ENCODE results near the gene SELL. TPM values are rescaled to one million over a fixed set of nuclear protein-coding genes. Genes with fewer than 3 reads are reported as not detected.
"Not testable (repeated sequence)": the region's sequence is repeated elsewhere in the genome, so short reads cannot be mapped to it uniquely, and the experiment has no call there.

The SELL gene
- total and polyA plus RNA-seq, 4 experiments from 2014 or later, result 378 to 1,603 (median 636) TPM

GRCh38 chr1:169725930-169726329, 14.5 kb upstream of the SELL start:
- H3K4me3 Mint-ChIP-seq, result no peak overlapping the region
- CTCF ChIA-PET (ENCODE audit: partially characterized antibody), result interaction anchor here (1.3 kb wide), 1 partner anchor 124 kb away, joined by 5 read pairs; no protein-coding TSS in a partner anchor
- H3K4me1 Mint-ChIP-seq, result no peaks in the 10 kb centered on the region
- Histone ChIP-seq H3K36me3 (ENCODE audit: insufficient read depth, low read length) (no peaks in the 10 kb centered on the region), H3K4me1 (ENCODE audit: insufficient read depth, low read length) (no peaks in the 10 kb centered on the region), H3K27me3 (ENCODE audit: insufficient read depth, low read length) (no peaks in the 10 kb centered on the region), H3K4me3 (ENCODE audit: low read length in 2 of 2) (no peak overlapping the region), H3K9me3 (ENCODE audit: control insufficient read depth in 1 of 2, low read length in 2 of 2) (no peaks in the 10 kb centered on the region), H3K27ac (ENCODE audit: low read depth, low read length) (no peak overlapping the region)
- no peaks in the 10 kb centered on the region for H3K9me3 Mint-ChIP-seq
- DNase-seq, result no peak
- intact Hi-C loops (cut with micrococcal nuclease), result no loop called here
- no peak overlapping the region for H3K27ac Mint-ChIP-seq
- H3K27me3 Mint-ChIP-seq, result peaks cover 7 to 12% of the 10 kb centered on the region in 2 donors
- POLR2A ChIA-PET (ENCODE audit: partially characterized antibody), result no interaction called here
- H3K36me3 Mint-ChIP-seq, result no peaks in the 10 kb centered on the region

DNA sequence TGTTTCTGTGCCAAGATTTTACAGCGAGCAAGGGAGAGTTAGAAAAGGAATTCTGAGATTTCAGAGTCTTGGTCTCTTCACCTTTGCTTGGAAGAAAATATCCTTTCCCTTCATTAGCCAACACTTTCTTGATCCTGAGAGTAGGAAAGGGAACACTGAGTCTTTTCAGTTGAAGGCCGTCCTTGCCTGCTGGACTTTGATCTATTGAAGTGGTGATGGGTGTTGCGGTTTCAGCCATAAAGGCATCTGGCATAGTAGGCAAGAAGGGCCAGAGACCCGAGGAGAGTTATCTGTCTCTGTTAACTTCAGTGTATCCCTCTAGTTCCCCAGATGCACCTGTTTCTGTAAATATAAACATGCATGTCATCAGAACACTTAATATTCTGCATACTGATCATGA, 12.7 kb upstream of the SELL start:
- Histone ChIP-seq H3K27me3 (ENCODE audit: insufficient read depth, low read length) (no peaks in the 10 kb centered on the region), H3K36me3 (ENCODE audit: insufficient read depth, low read length) (no peaks in the 10 kb centered on the region), H3K9me3 (ENCODE audit: control insufficient read depth in 1 of 2, low read length in 2 of 2) (no peaks in the 10 kb centered on the region), H3K4me1 (ENCODE audit: insufficient read depth, low read length) (no peaks in the 10 kb centered on the region), H3K4me3 (ENCODE audit: low read length in 2 of 2) (no peak overlapping the region), H3K27ac (ENCODE audit: low read depth, low read length) (no peak overlapping the region)
- intact Hi-C loops (cut with micrococcal nuclease), result no loop called here
- H3K27me3 Mint-ChIP-seq, result peaks cover 5 to 9% of the 10 kb centered on the region in 2 donors
- H3K27ac Mint-ChIP-seq, result peak overlapping the region in 1 of 7 donors; percentile 4
- H3K9me3 Mint-ChIP-seq, result no peaks in the 10 kb centered on the region
- H3K4me1 Mint-ChIP-seq, result no peaks in the 10 kb centered on the region
- POLR2A ChIA-PET (ENCODE audit: partially characterized antibody), result no interaction called here
- CTCF ChIA-PET (ENCODE audit: partially characterized antibody), result no interaction called here
- DNase-seq, result no peak
- H3K4me3 Mint-ChIP-seq, result no peak overlapping the region
- H3K36me3 Mint-ChIP-seq, result no peaks in the 10 kb centered on the region

- Histone ChIP-seq H3K27me3 (ENCODE audit: insufficient read depth, low read length) (no peaks in the 10 kb centered on the region), H3K9me3 (ENCODE audit: control insufficient read depth in 1 of 2, low read length in 2 of 2) (no peaks in the 10 kb centered on the region), H3K36me3 (ENCODE audit: insufficient read depth, low read length) (no peaks in the 10 kb centered on the region), H3K4me3 (ENCODE audit: low read length in 2 of 2) (no peak overlapping the region), H3K27ac (ENCODE audit: low read depth, low read length) (no peak overlapping the region), H3K4me1 (ENCODE audit: insufficient read depth, low read length) (no peaks in the 10 kb centered on the region)
- CTCF ChIA-PET (ENCODE audit: partially characterized antibody), result no interaction called here
- Mint-ChIP-seq H3K27ac (no peak overlapping the region), H3K27me3 (peaks cover 5 to 11% of the 10 kb centered on the region in 2 donors), H3K4me1 (no peaks in the 10 kb centered on the region), H3K36me3 (no peaks in the 10 kb centered on the region), H3K4me3 (no peak overlapping the region), H3K9me3 (no peaks in the 10 kb centered on the region)
- no peak for DNase-seq
- POLR2A ChIA-PET (ENCODE audit: partially characterized antibody), result no interaction called here
- intact Hi-C loops (cut with micrococcal nuclease), result no loop called here
These were observed 12.3 kb upstream of the SELL start for GRCh38 chr1:169723763-169724162.

GRCh38 chr1:169722779-169723178, 11.4 kb upstream of the SELL start:
- Mint-ChIP-seq H3K9me3 (no peaks in the 10 kb centered on the region), H3K27ac (no peak overlapping the region), H3K27me3 (peaks cover 3 to 9% of the 10 kb centered on the region in 2 donors), H3K4me1 (no peaks in the 10 kb centered on the region), H3K4me3 (no peak overlapping the region), H3K36me3 (no peaks in the 10 kb centered on the region)
- Histone ChIP-seq H3K4me1 (ENCODE audit: insufficient read depth, low read length) (no peaks in the 10 kb centered on the region), H3K9me3 (ENCODE audit: control insufficient read depth in 1 of 2, low read length in 2 of 2) (no peaks in the 10 kb centered on the region), H3K36me3 (ENCODE audit: insufficient read depth, low read length) (no peaks in the 10 kb centered on the region), H3K27me3 (ENCODE audit: insufficient read depth, low read length) (no peaks in the 10 kb centered on the region), H3K4me3 (ENCODE audit: low read length in 2 of 2) (no peak overlapping the region), H3K27ac (ENCODE audit: low read depth, low read length) (no peak overlapping the region)
- CTCF ChIA-PET (ENCODE audit: partially characterized antibody), result interaction anchor here (0.8 to 1.8 kb wide), 4 partner anchors 11 to 177 kb away, joined by 3 to 8 read pairs (median 4); no protein-coding TSS in a partner anchor
- POLR2A ChIA-PET (ENCODE audit: partially characterized antibody), result no interaction called here
- intact Hi-C loops (cut with micrococcal nuclease), result no loop called here
- DNase-seq, result no peak

DNA sequence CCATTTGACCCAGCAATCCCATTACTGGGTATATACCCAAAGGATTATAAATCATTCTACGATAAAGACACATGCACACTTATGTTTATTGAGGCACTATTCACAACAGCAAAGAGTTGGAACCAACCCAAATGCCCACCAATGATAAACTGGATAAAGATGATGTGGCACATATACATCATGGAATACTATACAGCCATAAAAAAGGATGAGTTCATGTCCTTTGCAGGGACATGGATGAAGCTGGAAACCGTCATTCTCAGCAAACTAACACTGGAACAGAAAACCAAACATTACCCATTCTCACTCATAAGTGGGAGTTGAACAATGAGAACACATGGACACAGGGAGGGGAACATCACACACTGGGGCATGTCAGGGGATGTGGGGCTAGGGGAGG, 3.7 kb upstream of the SELL start:
- CTCF ChIA-PET (ENCODE audit: partially characterized antibody), result interaction anchor here (1.7 to 4.5 kb wide), 4 partner anchors 113 to 165 kb away, joined by 9 to 246 read pairs (median 85); partner anchors contain the start of gene F5
- DNase-seq, result not testable (repeated sequence)

DNA sequence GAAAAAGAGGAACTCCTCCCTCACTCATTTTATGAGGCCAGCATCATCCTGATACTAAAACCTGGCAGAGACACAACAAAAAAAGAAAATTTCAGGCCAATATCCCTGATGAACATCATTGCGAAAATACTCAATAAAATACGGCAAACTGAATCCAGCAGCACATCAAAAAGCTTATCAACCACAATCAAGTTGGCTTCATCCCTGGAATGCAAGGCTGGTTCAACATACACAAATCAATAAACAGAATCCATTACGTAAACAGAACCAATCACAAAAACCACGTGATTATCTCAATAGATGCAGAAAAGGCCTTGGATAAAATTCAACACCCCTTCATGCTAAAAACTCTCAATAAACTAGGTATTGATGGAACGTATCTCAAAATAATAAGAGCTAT, 1.7 kb upstream of the SELL start:
- H3K27ac ChIP-seq (ENCODE audit: low read depth, low read length); H3K4me3 ChIP-seq (ENCODE audit: low read length in 2 of 2); H3K27ac Mint-ChIP-seq; H3K9me3 ChIP-seq (ENCODE audit: control insufficient read depth in 1 of 2, low read length in 2 of 2); H3K27me3 ChIP-seq (ENCODE audit: insufficient read depth, low read length); H3K4me1 ChIP-seq (ENCODE audit: insufficient read depth, low read length); DNase-seq; H3K27me3 Mint-ChIP-seq; H3K36me3 ChIP-seq (ENCODE audit: insufficient read depth, low read length); H3K4me3 Mint-ChIP-seq: not testable (repeated sequence)
- Mint-ChIP-seq H3K4me1 (peaks cover 9 to 20% (median 16%) of the 10 kb centered on the region in 4 donors), H3K9me3 (peaks cover 0 to 20% (median 5%) of the 10 kb centered on the region in 8 donors), H3K36me3 (peaks cover 11 to 14% of the 10 kb centered on the region in 2 donors)
- POLR2A ChIA-PET (ENCODE audit: partially characterized antibody), result interaction anchor here (1.5 to 2.9 kb wide), 2 partner anchors 110 to 160 kb away, joined by 4 to 78 read pairs; no protein-coding TSS in a partner anchor
- intact Hi-C loops (cut with micrococcal nuclease), result loop anchor here (5.0 kb wide), 3 partner anchors 226 to 346 kb away; partner anchors contain the start of genes BLZF1, NME7 and SLC19A2
- CTCF ChIA-PET (ENCODE audit: partially characterized antibody), result interaction anchor here (1.1 to 4.5 kb wide), 15 partner anchors 9 to 248 kb away, joined by 3 to 246 read pairs (median 8); partner anchors contain the start of gene F5

More for the DNA sequence above, 3.7 kb upstream of the SELL start:
- H3K27ac Mint-ChIP-seq; H3K27me3 Mint-ChIP-seq; intact Hi-C loops (cut with micrococcal nuclease); H3K4me1 ChIP-seq (ENCODE audit: insufficient read depth, low read length); H3K36me3 Mint-ChIP-seq; H3K9me3 ChIP-seq (ENCODE audit: control insufficient read depth in 1 of 2, low read length in 2 of 2); H3K27ac ChIP-seq (ENCODE audit: low read depth, low read length); H3K36me3 ChIP-seq (ENCODE audit: insufficient read depth, low read length); H3K4me3 Mint-ChIP-seq; H3K27me3 ChIP-seq (ENCODE audit: insufficient read depth, low read length); H3K4me3 ChIP-seq (ENCODE audit: low read length in 2 of 2): not testable (repeated sequence)
- peaks cover 6 to 11% (median 10%) of the 10 kb centered on the region in 4 donors for H3K4me1 Mint-ChIP-seq
- peaks cover 0 to 20% (median 5%) of the 10 kb centered on the region in 8 donors for H3K9me3 Mint-ChIP-seq
- POLR2A ChIA-PET (ENCODE audit: partially characterized antibody), result interaction anchor here (1.3 kb wide), 1 partner anchor 112 kb away, joined by 3 read pairs; no protein-coding TSS in a partner anchor

- peaks cover 3 to 4% of the 10 kb centered on the region in 2 donors for H3K27me3 Mint-ChIP-seq
- Histone ChIP-seq H3K4me1 (ENCODE audit: insufficient read depth, low read length) (peaks cover 12% of the 10 kb centered on the region), H3K9me3 (ENCODE audit: control insufficient read depth in 1 of 2, low read length in 2 of 2) (no peaks in the 10 kb centered on the region), H3K4me3 (ENCODE audit: low read length in 2 of 2) (no peak overlapping the region), H3K36me3 (ENCODE audit: insufficient read depth, low read length) (no peaks in the 10 kb centered on the region), H3K27me3 (ENCODE audit: insufficient read depth, low read length) (no peaks in the 10 kb centered on the region), H3K27ac (ENCODE audit: low read depth, low read length) (no peak overlapping the region)
- ChIA-PET CTCF (ENCODE audit: partially characterized antibody) (interaction anchor here (0.7 to 4.5 kb wide), 41 partner anchors 10 to 344 kb away, joined by 3 to 246 read pairs (median 4); partner anchors contain the start of genes BLZF1 and F5), POLR2A (ENCODE audit: partially characterized antibody) (interaction anchor here (0.9 to 2.9 kb wide), 12 partner anchors 10 to 161 kb away, joined by 3 to 78 read pairs (median 8); partner anchors contain the start of genes F5 and METTL18)
- H3K4me3 Mint-ChIP-seq, result peak overlapping the region in 4 of 8 donors; percentile 89 to 96 (median 94)
- no peak for DNase-seq
- peaks cover 10 to 22% (median 19%) of the 10 kb centered on the region in 4 donors for H3K4me1 Mint-ChIP-seq
- H3K27ac Mint-ChIP-seq, result peak overlapping the region in 5 of 7 donors; percentile 4 to 87 (median 81)
- H3K36me3 Mint-ChIP-seq, result peaks cover 14 to 16% of the 10 kb centered on the region in 2 donors
- intact Hi-C loops (cut with micrococcal nuclease), result loop anchor here (1.0 to 5.0 kb wide), 7 partner anchors 97 to 345 kb away; partner anchors contain the start of genes BLZF1, F5, NME7 and SLC19A2
- peaks cover 0 to 20% (median 5%) of the 10 kb centered on the region in 8 donors for H3K9me3 Mint-ChIP-seq
These were observed 850 bp upstream of the SELL start for GRCh38 chr1:169712309-169712631.
